GM12874 (cell line): ENCODE results near the gene RASGRP4.

Experiments
- CTCF ChIP-seq: IDR thresholded peaks from 2 replicates; pipeline ENCODE4 v1.5.1; 2011; ENCODE audit warnings: low read depth, mild to moderate bottlenecking, control low read depth, low read length, moderate library complexity; ENCODE audit not compliant: insufficient read depth

RASGRP4 gene

DNA sequence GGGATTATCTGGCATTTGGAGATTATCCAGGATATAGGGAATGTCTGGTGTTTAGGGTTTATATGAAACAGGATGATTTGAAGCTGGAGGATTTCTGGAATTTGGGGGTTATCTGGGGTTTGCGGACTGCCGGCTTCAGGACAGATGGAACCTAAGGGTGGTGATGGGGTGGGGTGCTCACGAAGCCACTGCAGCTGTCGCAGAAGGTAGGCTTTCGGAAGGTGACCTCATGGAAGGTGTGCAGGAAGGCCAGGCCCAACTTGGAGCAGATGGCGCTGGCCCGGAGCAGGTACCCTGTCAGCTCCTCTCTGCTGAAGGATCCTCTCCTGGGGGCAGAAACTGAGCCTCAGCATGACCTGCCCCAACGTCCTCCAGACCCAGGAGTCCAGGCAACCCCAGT lies 13.5 kb downstream of the RASGRP4 start:
- no peak for TF ChIP-seq CTCF

GRCh38 chr19:38411041-38411712 lies 14.8 kb downstream of the RASGRP4 start:
- no peak for TF ChIP-seq CTCF

GRCh38 chr19:38409631-38410133 lies 16.3 kb downstream of the RASGRP4 start:
- no peak for TF ChIP-seq CTCF

GRCh38 chr19:38405276-38405675 lies 20.7 kb downstream of the RASGRP4 start:
- TF ChIP-seq CTCF: no peak

DNA sequence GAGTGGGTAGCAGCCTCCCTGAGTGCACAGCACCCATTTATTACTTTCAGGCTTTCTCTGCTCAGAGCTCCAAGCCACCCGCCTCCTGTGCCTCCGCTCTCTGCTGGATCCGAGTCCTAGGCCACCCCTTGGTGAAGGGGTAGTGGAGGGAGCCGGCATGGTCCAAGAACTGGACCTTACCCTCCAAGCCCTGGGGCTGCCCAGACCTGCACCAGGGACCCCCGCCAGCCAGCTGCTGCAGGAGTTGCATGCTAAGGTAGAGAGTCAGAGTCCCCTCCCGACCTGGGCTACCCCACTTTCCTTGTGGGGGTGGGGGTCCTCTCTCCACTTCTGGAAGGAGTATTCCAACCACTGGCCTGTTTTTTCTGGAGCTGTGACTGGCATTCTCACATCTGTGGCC lies 21.2 kb downstream of the RASGRP4 start:
- TF ChIP-seq CTCF: no peak

GRCh38 chr19:38402967-38403674 lies 22.9 kb downstream of the RASGRP4 start, which contains the start of gene FAM98C:
FAM98C (plus strand) TSS chr19:38403093; CDS start chr19:38403154, 61 bp downstream.
- peak; percentile 96 for TF ChIP-seq CTCF

DNA sequence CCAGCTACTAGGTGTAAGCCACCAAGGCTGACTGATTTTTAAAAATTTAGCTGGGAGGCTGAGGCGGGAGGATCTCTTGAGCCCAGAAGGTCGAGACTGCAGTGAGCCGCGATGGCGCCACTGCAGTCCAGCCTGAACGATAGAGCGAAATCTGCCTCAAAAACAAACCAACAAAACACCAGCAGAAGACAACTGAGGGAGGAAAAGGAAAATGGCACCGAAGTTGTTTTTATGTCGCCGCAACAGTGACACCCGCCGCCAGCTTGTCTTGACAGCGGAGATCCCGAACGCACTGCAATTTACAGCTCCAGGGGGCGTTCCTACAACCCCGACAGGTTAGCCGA lies 23.4 kb downstream of the RASGRP4 start:
- no peak for TF ChIP-seq CTCF
